NCI-H460 (cell line): ENCODE results near the gene CSRP3. TPM values are rescaled to one million over a fixed set of nuclear protein-coding genes. Genes with fewer than 3 reads are reported as not detected.
"Not testable (repeated sequence)": the region's sequence is repeated elsewhere in the genome, so short reads cannot be mapped to it uniquely, and the experiment has no call there.

ENCODE experiments used
- DNase-seq: peaks from one replicate; pipeline ENCODE4 v3.0.0-alpha.2; 2016; ENCODE audit warnings: low read depth; ENCODE audit errors: extremely low read depth
- total RNA-seq: library from RNA; depleted of rRNA; stranded (reverse); fragments of >200 nt; shearing (Covaris generic); gene quantifications from 2 replicates; pipeline ENCODE4 v1.2.3, GENCODE V29; 2014; rRNA removed

Gene CSRP3
- total RNA-seq, 1 experiment from 2014 or later = not detected

- not testable (repeated sequence) for DNase-seq
Measured at GRCh38 chr11:19136884-19137283, 64.9 kb downstream of the CSRP3 start.

- no peak for DNase-seq
Measured at GRCh38 chr11:19134004-19134403, 67.8 kb downstream of the CSRP3 start.

Other genes with a start within 250 kb of the CSRP3 start
- gene MRGPRX2, start 141.3 kb downstream of the CSRP3 start, total RNA-seq = not detected in 2 replicates
- 13.7 and 16.9 TPM in 2 replicates for gene ZDHHC13, start 84.8 kb downstream of the CSRP3 start, total RNA-seq
- gene E2F8, start 39.0 kb upstream of the CSRP3 start, total RNA-seq = 1.2 TPM in 2 replicates